Choroid plexus epithelial cell (primary cell): ENCODE results near the gene ARPC1B.

Experiments used
- DNase-seq: peaks from one replicate; pipeline ENCODE4 v3.0.0-alpha.2; 2010; ENCODE audit warnings: low read depth
- H3K4me3 ChIP-seq: 2 replicates; pipeline ENCODE4 v1.5.1; 2011; ENCODE audit warnings: low read depth, mild to moderate bottlenecking, control low read depth, low read length, moderate library complexity
- TF ChIP-seq, protein P1 (sequence below): conservative IDR thresholded peaks from 2 replicates; pipeline ENCODE4 v1.5.1; 2011; ENCODE audit warnings: low read depth, mild to moderate bottlenecking, control low read depth, inconsistent platforms, low read length, moderate library complexity

Gene ARPC1B

GRCh38 chr7:99438573-99439480 lies 64.3 kb downstream of the ARPC1B start, which contains the start of the genes CPSF4 and PTCD1:
Gene CPSF4, plus strand, starts transcription at chr7:99438943. Its CDS starts 140 bp downstream, at chr7:99439083.
Gene PTCD1, minus strand, starts transcription at chr7:99438798. Its CDS starts 3,556 bp downstream, at chr7:99435242.
- peak; percentile 96 for DNase-seq
- TF ChIP-seq, protein P1, sequence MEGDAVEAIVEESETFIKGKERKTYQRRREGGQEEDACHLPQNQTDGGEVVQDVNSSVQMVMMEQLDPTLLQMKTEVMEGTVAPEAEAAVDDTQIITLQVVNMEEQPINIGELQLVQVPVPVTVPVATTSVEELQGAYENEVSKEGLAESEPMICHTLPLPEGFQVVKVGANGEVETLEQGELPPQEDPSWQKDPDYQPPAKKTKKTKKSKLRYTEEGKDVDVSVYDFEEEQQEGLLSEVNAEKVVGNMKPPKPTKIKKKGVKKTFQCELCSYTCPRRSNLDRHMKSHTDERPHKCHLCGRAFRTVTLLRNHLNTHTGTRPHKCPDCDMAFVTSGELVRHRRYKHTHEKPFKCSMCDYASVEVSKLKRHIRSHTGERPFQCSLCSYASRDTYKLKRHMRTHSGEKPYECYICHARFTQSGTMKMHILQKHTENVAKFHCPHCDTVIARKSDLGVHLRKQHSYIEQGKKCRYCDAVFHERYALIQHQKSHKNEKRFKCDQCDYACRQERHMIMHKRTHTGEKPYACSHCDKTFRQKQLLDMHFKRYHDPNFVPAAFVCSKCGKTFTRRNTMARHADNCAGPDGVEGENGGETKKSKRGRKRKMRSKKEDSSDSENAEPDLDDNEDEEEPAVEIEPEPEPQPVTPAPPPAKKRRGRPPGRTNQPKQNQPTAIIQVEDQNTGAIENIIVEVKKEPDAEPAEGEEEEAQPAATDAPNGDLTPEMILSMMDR, result no peak
- H3K4me3 ChIP-seq, result peak within 1 kb of the TSS; percentile 96

- DNase-seq, result peak; percentile 37
- TF ChIP-seq, protein P1, result no peak
- peak overlapping the region; percentile 96 for H3K4me3 ChIP-seq
Measured at GRCh38 chr7:99440195-99440594, 65.7 kb downstream of the ARPC1B start.
